NCI-H1417 treated with DMSO at 0.1 percent for 48 hours (cell line): Measurements from ENCODE around the gene EREG.

Experiments used
- DNase-seq: peaks from one replicate; lab custom pipeline; 2025; lab: John Stamatoyannopoulos, UW

The EREG gene

DNA sequence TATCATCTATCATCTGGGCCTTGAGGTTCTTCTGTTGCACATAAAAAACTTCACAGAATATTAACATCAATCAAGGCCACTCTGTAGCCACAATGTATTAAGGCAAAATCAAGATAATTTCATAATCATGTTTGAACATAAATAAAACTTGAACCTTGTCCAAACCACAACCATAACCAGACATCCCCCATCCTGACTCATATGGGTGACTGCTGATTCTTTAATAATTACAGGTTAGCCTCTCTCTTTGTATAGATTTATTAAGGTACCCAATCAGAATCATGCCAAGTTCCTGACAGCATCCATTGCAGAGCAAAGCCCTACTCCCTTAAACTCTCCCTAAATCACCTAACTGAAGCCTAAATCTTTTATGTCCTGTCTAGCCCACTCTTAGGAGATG, 63.3 kb downstream of the EREG start:
- no peak for DNase-seq

DNA sequence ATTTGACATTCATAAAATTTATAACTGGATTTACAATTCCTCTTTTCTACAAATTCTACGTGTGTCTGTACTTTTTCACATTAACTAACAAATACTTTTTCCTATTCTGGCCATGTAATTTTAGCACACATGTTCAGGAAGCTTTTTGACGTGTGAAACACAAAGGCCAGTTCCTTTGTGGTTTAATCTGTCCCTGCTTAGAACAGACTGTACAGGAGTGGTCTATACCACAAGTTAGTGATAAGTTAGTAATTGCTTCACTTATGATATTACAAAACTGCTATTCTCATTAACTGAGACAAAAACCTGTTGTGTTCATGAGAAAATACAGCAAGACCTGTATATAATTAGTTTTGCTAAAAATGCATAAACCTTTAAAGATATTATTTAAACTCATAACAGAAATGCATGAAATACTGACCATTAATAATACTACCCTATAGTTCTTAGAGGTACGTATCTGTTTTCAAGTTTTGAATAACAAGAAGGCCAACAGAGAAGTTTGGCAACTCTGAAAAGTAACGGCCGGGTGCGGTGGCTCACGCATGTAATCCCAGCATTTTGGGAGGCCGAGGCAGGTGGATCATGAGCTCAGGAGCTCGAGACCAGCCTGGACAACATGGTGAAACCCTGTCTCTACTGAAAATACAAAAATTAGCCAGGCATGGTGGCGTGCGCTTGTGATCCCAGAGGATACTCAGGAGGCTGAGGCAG, 66.3 kb downstream of the EREG start:
- no peak for DNase-seq

DNA sequence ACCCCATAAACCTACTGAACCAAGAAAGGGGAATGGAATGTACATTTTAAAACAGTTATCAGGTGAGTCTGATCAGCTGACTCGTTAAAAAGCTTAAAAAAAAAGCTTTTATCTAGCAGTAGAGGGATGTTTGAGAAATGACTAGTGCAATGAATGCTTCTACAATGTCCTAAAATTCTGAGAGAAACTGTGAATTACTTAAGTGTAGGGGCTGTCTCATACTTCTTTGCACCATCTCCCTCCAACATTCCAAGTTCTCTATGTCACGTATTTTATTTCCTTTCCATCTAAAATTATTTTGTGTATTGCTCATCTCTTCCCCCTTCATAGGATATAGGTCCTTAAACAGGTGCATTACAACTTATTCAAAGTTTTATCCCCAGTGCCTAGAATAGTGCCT, 68.1 kb downstream of the EREG start:
- no peak for DNase-seq

DNA sequence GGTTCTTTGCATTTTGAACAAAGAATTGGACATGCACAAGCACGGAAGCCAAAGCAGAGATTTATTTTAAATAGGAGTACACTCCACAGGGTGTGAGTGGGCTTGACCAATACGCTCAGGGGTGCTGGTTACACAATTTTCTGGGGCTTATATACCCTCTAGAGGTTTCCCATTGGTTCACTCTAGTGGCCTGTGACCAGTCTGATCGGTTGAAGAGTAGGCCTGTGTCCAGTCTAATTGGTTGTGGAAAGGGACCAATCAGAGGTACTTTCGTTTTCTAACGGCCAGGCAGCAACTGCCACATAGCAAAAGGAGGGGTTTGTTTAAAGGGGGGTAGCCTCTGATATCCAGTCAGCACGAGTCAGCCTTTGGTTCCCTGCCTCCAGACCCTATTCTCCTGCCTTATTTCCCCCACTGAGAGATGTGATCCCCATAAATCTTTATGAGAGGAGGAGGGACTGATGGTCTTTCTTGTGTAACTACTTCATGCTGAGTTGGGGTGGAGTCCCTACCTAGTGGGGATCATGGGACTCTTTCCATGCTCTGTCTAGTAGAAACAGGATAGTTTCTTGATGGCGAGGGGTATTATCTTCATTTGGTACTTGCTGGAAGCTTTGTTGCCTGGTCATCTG, 68.7 kb downstream of the EREG start:
- no peak for DNase-seq

DNA sequence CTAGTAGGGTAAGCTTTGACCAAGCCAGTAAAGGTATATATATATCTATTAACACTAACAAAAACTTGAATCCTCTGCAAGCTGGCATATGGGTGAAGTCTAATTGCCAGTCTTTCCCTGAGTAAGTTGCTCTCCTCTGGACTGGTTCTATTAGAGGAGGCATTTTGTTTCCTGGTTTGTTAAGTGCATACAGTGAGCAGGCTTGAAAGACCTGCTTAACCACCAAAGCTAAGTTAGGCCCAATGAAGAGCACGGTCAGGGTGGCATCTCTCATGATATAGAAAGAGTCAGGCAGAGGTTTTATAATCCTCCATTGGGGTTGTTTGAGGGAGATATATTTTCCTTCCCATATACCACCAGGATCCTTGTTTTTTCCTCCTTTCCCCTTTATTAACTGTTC, 70.4 kb downstream of the EREG start:
- no peak for DNase-seq

DNA sequence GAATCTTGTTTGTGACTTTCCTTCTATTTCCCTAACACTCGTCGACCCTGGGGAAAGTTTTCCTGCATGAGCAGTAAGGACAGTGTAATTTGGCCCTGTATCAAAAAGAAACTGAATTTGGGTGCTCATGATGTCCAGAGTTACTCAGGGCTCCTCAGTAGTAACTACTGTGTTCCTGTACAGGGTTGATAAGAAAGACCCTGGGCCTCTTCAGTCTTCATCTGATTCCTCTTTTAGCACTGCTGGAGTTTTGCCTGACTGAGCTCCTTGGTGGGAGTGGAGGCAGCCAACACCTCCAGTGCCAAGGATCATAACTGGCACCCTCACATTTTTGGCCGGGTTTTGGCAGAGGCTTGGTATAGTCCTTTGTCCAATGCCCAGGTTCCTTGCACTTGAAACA, 72.9 kb downstream of the EREG start:
- DNase-seq: no peak
